Neural crest cell (in vitro differentiated cells): ENCODE measurements around the gene CDC42BPA. TPM values are rescaled to one million over a fixed set of nuclear protein-coding genes. Genes with fewer than 3 reads are reported as not detected.
"Not testable (repeated sequence)": the region's sequence is repeated elsewhere in the genome, so short reads cannot be mapped to it uniquely, and the experiment has no call there.

Experiments
- DNase-seq: peaks from one replicate; pipeline ENCODE4 v3.0.0; 2021; ENCODE audit warnings: low read depth, mixed read lengths, low spot score
- H3K27ac Mint-ChIP-seq: one replicate; pipeline ENCODE4 v1.8.0; 2021; ENCODE audit warnings: mild to moderate bottlenecking, mixed read lengths; ENCODE audit not compliant: unreplicated experiment
- H3K27me3 Mint-ChIP-seq: 2 replicates; pipeline ENCODE4 v1.8.0; 2021; ENCODE audit warnings: low read depth, mild to moderate bottlenecking, mixed read lengths
- H3K36me3 Mint-ChIP-seq: 2 replicates; pipeline ENCODE4 v1.8.0; 2021; ENCODE audit warnings: low read depth, mild to moderate bottlenecking, mixed read lengths
- H3K4me1 Mint-ChIP-seq: 2 replicates; pipeline ENCODE4 v1.8.0; 2021; ENCODE audit warnings: mixed read lengths
- H3K4me3 Mint-ChIP-seq: one replicate; pipeline ENCODE4 v1.8.0; 2021; ENCODE audit warnings: mild to moderate bottlenecking, mixed read lengths
- H3K9me3 Mint-ChIP-seq: 2 replicates; pipeline ENCODE4 v1.8.0; 2021; ENCODE audit warnings: mixed read lengths
- total RNA-seq: library from RNA; stranded (reverse); gene quantifications from 2 replicates; pipeline ENCODE4 v1.2.1, GENCODE V29; 2021
- TF ChIP-seq, protein P1 (sequence below): fragments of 200-600 bp; sonication (generic); conservative IDR thresholded peaks from 2 replicates; pipeline ENCODE4 v1.5.0; 2021; ENCODE audit warnings: antibody characterized with exemption, mild to moderate bottlenecking

Gene CDC42BPA
- total RNA-seq, 1 donor from 2014 or later, result 35.6 TPM

DNA sequence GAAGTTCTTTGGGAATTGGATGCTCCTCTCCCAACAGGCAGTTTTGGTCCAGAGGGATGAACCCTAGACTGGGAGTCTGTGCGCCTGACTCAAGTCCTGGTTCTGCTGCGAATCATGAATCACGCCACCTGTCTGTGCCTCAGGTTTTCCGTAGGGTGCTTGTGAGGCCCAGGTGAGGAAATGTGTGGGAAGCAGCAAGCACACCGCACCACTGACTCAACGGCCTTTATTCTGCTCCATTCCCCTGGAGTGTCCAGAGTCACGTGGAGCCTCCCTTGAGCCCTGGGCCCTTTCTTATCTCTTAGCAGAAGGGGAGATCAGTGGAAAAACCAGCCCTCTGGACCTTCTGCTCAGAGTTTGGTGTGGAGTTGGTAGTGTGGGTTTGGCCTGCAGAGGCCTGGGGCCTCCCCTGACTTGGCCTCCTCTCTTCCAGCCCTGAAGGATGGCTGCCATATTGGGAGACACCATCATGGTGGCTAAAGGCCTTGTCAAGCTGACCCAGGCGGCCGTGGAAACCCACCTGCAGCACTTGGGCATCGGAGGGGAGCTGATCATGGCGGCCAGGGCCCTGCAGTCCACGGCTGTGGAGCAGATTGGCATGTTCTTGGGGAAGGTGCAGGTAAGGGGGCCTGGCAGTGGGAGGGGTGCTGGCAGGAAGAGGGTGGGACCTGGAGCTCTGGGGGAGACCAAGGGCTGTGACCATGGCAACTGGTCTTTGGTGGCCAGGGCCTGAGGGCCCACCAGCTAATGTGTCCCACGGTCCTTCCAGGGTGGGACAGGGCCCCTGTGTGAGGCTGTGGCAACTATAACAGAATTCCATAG, 357.1 kb downstream of the CDC42BPA start:
- Mint-ChIP-seq H3K27me3 (no peaks in the 10 kb centered on the region), H3K36me3 (peaks cover 3% of the 10 kb centered on the region), H3K4me1 (no peaks in the 10 kb centered on the region), H3K27ac (no peak overlapping the region), H3K9me3 (peaks cover 3% of the 10 kb centered on the region), H3K4me3 (no peak overlapping the region)
- DNase-seq, result no peak
- TF ChIP-seq, protein P1, sequence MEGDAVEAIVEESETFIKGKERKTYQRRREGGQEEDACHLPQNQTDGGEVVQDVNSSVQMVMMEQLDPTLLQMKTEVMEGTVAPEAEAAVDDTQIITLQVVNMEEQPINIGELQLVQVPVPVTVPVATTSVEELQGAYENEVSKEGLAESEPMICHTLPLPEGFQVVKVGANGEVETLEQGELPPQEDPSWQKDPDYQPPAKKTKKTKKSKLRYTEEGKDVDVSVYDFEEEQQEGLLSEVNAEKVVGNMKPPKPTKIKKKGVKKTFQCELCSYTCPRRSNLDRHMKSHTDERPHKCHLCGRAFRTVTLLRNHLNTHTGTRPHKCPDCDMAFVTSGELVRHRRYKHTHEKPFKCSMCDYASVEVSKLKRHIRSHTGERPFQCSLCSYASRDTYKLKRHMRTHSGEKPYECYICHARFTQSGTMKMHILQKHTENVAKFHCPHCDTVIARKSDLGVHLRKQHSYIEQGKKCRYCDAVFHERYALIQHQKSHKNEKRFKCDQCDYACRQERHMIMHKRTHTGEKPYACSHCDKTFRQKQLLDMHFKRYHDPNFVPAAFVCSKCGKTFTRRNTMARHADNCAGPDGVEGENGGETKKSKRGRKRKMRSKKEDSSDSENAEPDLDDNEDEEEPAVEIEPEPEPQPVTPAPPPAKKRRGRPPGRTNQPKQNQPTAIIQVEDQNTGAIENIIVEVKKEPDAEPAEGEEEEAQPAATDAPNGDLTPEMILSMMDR, result no peak

DNA sequence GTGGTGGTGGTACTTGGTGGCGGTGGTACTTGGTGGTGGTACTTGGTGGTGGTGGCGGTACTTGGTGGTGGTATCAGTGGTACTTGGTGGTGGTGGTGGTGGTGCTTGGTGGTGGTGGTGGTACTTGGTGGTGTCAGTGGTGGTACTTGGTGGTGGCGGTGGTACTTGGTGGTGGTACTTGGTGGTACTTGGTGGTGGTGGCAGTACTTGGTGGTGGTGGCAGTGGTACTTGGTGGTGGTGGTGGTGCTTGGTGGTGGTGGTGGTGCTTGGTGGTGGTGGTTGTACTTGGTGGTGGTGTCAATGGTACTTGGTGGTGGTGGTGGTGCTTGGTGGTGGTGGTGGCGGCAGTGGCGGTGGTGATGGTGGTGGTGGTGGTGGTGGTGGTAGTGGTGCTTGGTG, 358.0 kb downstream of the CDC42BPA start:
- H3K4me1 Mint-ChIP-seq, result no peaks in the 10 kb centered on the region
- peaks cover 3% of the 10 kb centered on the region for H3K36me3 Mint-ChIP-seq

DNA sequence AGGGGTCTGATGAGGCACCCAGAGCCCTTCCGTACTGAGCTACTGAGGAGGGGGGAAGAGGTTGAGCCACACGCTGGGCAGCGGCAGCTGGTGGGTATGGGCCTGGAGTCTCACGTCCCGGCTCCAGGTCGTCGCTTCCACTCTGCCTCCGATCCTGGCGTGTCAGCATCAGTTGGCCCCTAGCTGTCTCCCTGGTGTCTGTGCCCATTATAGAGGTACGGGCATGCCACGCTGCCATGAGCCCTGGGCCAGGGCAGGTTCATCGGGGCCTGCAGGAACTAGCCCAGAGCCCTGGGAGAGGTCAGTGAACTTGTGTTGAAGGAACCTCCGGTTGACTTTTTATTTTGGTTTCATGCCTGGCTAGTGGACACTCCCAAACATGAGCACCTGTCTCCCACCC, 360.0 kb downstream of the CDC42BPA start:
- H3K9me3 Mint-ChIP-seq, result peaks cover 3% of the 10 kb centered on the region
- no peak overlapping the region for H3K4me3 Mint-ChIP-seq
- no peak overlapping the region for H3K27ac Mint-ChIP-seq
- peaks cover 3% of the 10 kb centered on the region for H3K4me1 Mint-ChIP-seq
- no peak for DNase-seq
- H3K36me3 Mint-ChIP-seq, result peaks cover 6% of the 10 kb centered on the region
- TF ChIP-seq, protein P1, result no peak
- no peaks in the 10 kb centered on the region for H3K27me3 Mint-ChIP-seq

More for the DNA sequence above, 358.0 kb downstream of the CDC42BPA start:
- no peak for DNase-seq
- Mint-ChIP-seq H3K27ac (no peak overlapping the region), H3K9me3 (peaks cover 3% of the 10 kb centered on the region), H3K27me3 (no peaks in the 10 kb centered on the region), H3K4me3 (no peak overlapping the region)
- TF ChIP-seq, protein P1, result no peak

DNA sequence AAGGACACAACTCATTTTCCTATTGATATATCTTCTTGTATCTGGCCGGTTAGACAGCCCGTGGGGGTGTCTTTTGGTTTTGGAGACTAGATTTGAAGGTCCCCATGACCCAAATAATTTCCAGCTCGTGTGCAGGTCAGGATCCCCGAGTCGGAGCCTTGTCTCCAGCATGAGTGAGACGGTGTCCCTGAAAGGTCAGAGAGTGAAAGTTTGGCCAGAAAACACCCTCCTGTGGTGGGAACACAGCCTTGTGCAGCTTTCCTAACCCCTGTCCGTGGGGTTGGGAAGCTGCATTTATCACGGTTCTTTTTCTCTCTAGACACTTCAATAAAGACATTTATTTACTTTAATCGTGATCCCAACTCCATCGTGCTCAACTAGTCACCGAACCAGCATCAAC, 360.6 kb downstream of the CDC42BPA start:
- Mint-ChIP-seq H3K4me1 (peaks cover 3% of the 10 kb centered on the region), H3K36me3 (peaks cover 6% of the 10 kb centered on the region), H3K4me3 (no peak overlapping the region), H3K9me3 (peaks cover 3% of the 10 kb centered on the region), H3K27ac (no peak overlapping the region), H3K27me3 (no peaks in the 10 kb centered on the region)
- no peak for DNase-seq
- TF ChIP-seq, protein P1, result no peak

DNA sequence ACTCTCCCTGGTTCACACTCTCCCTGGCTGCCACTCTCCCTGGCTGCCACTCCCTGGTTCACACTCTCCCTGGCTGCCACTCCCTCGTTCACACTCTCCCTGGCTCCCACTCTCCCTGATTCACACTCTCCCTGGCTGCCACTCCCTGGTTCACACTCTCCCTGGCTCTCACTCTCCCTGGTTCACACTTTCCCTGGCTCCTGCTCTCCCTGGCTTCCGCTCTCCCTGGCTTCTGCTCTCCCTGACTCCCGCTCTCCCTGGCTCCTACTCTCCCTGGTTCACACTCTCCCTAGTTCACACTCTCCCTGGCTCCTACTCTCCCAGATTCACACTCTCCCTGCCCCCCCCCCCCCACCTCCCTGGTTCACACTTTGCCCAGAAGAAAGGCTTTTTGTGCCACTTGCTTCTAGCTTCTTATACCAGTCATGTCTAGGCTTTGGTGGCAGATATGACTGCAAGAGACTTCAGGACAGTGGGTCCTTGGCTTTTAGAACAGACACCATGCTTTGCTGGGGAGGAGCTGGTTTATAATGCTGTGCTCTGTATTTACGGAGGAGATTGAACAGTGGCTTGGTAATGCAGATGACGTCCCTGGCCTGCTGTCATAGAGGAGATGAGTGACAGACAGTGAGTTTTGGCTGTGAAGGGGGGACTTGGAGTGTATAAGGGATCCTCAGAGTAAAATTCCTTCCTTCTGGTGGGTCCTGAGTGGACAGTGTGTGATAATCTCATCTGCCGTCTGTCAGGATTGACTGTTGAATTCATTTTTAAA, 361.2 kb downstream of the CDC42BPA start:
- no peak for DNase-seq
- Mint-ChIP-seq H3K4me3 (no peak overlapping the region), H3K27me3 (no peaks in the 10 kb centered on the region), H3K36me3 (peaks cover 6% of the 10 kb centered on the region), H3K9me3 (peaks cover 3% of the 10 kb centered on the region), H3K4me1 (peaks cover 3% of the 10 kb centered on the region), H3K27ac (no peak overlapping the region)
- TF ChIP-seq, protein P1, result no peak

DNA sequence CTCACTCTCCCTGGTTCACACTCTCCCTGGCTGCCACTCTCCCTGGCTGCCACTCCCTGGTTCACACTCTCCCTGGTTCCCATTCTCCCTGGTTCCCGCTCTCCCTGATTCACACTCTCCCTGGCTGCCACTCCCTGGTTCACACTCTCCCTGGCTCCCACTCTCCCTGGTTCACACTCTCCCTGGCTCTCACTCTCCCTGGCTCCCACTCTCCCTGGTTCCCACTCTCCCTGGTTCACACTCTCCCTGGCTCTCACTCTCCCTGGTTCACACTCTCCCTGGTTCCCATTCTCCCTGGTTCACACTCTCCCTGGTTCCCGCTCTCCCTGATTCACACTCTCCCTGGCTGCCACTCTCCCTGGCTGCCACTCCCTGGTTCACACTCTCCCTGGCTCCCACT, 362.4 kb downstream of the CDC42BPA start:
- H3K9me3 Mint-ChIP-seq, H3K27ac Mint-ChIP-seq, H3K36me3 Mint-ChIP-seq, H3K27me3 Mint-ChIP-seq, H3K4me3 Mint-ChIP-seq, H3K4me1 Mint-ChIP-seq, DNase-seq: not testable (repeated sequence)
